ENCODE results near the gene PRH2.

DNA sequence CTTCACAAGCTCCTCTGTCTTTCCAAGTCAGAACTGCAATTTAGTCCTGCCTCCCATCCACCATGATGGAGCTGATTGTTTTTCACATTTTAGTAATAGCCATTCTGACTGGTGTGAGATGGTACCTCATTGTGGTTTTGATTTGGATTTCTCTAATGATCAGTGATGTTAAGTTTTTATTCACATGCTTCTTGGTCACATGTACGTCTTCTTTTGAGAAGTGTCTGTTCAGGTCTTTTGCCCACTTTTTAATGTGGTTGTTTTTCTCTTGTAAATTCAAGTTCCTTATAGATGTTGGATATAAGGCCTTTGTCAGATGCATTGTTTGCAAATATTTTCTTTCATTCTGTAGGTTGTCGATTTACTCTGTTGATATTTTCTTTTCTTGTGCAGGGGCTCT, 14.1 kb downstream of the PRH2 start:
- TF ChIP-seq, protein P1, sequence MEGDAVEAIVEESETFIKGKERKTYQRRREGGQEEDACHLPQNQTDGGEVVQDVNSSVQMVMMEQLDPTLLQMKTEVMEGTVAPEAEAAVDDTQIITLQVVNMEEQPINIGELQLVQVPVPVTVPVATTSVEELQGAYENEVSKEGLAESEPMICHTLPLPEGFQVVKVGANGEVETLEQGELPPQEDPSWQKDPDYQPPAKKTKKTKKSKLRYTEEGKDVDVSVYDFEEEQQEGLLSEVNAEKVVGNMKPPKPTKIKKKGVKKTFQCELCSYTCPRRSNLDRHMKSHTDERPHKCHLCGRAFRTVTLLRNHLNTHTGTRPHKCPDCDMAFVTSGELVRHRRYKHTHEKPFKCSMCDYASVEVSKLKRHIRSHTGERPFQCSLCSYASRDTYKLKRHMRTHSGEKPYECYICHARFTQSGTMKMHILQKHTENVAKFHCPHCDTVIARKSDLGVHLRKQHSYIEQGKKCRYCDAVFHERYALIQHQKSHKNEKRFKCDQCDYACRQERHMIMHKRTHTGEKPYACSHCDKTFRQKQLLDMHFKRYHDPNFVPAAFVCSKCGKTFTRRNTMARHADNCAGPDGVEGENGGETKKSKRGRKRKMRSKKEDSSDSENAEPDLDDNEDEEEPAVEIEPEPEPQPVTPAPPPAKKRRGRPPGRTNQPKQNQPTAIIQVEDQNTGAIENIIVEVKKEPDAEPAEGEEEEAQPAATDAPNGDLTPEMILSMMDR (IDR thresholded peaks at IDR 0.05; ENCODE audit: poor library complexity): no peak
- no peak for TF ChIP-seq EZH2phosphoT487 (IDR thresholded peaks at IDR 0.05; ENCODE audit: low read depth, severe bottlenecking, unreplicated experiment)
- TF ChIP-seq EZH2 (IDR thresholded peaks at IDR 0.05; ENCODE audit: borderline replicate concordance): no peak
